ENCODE measurements around the gene POLG.

GRCh38 chr15:89307791-89308190 lies 26.8 kb downstream of the POLG start:
- TF ChIP-seq CTCF (IDR thresholded peaks at IDR 0.05) (no peak), POLR2A (IDR thresholded peaks at IDR 0.05) (no peak)

Measured in uterus (tissue), 2 donors.